Thyroid gland (tissue), 4 donors: ENCODE measurements around the gene CTBP1. TPM values are rescaled to one million over a fixed set of nuclear protein-coding genes. Genes with fewer than 3 reads are reported as not detected.

ENCODE experiments used
- DNase-seq, 2 donors: peaks; one replicate each; pipeline ENCODE4 v3.0.0-alpha.2; 2019
- H3K27ac ChIP-seq, 3 donors: fragments of 200-600 bp; sonication (generic); 1 replicate in 2 of 3; 2 replicates in 1 of 3; pipeline ENCODE4 v1.5.1; 2016 to 2019; ENCODE audit warnings: mild to moderate bottlenecking in 1 of 3, moderate library complexity in 1 of 3
- H3K27me3 ChIP-seq: fragments of 200-600 bp; sonication (generic); one replicate; pipeline ENCODE4 v1.5.1; 2019
- H3K36me3 ChIP-seq, 2 donors: fragments of 200-600 bp; sonication (generic); one replicate each; pipeline ENCODE4 v1.5.1; 2016 to 2019
- H3K4me1 ChIP-seq, 2 donors: fragments of 200-600 bp; sonication (generic); one replicate each; pipeline ENCODE4 v1.5.1; 2017 to 2019
- H3K4me3 ChIP-seq, 3 donors: fragments of 200-600 bp; sonication (generic); replicated peaks in 1 of 3; 1 replicate in 2 of 3; 2 replicates in 1 of 3; pipeline ENCODE4 v1.5.1; 2016; ENCODE audit warnings: mild to moderate bottlenecking in 1 of 3
- H3K9me3 ChIP-seq: fragments of 200-600 bp; sonication (generic); one replicate; pipeline ENCODE4 v1.5.1; 2017
- POLR2A ChIP-seq, 2 donors: fragments of 450-650 bp; IDR thresholded peaks; one replicate each; pipeline ENCODE4 v1.6.1; 2017; ENCODE audit warnings: antibody characterized with exemption in 2 of 2, mild to moderate bottlenecking in 2 of 2, moderate library complexity in 1 of 2
- WGBS, 2 donors: methylation state at CpG; one replicate each; pipeline ENCODE4 v1.1.5; 2017; 5-methylcytosine and 5-hydroxymethylcytosine counted together
- intact Hi-C: fragments of 100-400 bp; cut with DNase I; formaldehyde crosslinking; loops from one replicate; pipeline ENCODE4 v1.15.1; 2023
- total RNA-seq, 4 donors: library from RNA; depleted of rRNA; stranded (reverse); fragments of >200 nt; gene quantifications; one replicate each; pipeline ENCODE4 v1.2.3, GENCODE V29; 2016
- TF ChIP-seq, protein P1 (sequence below), 6 experiments: fragments of 200-600 bp in 3 of 6; fragments of 450-650 bp in 3 of 6; sonication (generic) in 3 of 6; IDR thresholded peaks; one replicate each; pipeline ENCODE4 v1.5.1; 2016 to 2019; ENCODE audit warnings: antibody characterized with exemption in 6 of 6, mild to moderate bottlenecking in 2 of 6, inconsistent platforms in 1 of 6, moderate library complexity in 1 of 6

CTBP1 gene
- total RNA-seq, 4 donors from 2014 or later, result 102 to 226 (median 177) TPM

DNA sequence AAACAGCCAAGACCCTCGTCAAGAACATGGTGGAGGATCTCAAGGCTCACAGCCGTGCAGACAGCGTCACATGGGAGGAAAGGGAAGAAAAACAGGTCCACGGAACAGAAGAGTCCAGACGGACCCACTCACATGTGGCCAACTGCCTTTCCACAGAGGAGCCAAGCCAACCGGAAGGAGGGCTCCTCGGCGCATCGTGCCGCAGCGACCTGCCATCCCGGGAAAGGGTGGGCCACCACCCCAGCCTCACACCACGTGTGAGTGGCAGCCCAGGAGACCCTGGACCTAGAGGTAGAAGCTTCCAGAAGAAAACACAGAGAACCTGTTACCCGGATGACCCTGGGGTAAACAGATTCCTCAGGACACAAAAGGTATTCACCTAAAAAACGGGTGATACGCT, 28.4 kb downstream of the CTBP1 start:
- peak overlapping the region in 1 of 3 donors; percentile 39 for H3K27ac ChIP-seq
- intact Hi-C loops, result no loop called here
- peaks cover 15 to 17% of the 10 kb centered on the region in 2 donors for H3K4me1 ChIP-seq
- no peak for TF ChIP-seq POLR2A (IDR thresholded peaks at IDR 0.05)
- TF ChIP-seq, protein P1, sequence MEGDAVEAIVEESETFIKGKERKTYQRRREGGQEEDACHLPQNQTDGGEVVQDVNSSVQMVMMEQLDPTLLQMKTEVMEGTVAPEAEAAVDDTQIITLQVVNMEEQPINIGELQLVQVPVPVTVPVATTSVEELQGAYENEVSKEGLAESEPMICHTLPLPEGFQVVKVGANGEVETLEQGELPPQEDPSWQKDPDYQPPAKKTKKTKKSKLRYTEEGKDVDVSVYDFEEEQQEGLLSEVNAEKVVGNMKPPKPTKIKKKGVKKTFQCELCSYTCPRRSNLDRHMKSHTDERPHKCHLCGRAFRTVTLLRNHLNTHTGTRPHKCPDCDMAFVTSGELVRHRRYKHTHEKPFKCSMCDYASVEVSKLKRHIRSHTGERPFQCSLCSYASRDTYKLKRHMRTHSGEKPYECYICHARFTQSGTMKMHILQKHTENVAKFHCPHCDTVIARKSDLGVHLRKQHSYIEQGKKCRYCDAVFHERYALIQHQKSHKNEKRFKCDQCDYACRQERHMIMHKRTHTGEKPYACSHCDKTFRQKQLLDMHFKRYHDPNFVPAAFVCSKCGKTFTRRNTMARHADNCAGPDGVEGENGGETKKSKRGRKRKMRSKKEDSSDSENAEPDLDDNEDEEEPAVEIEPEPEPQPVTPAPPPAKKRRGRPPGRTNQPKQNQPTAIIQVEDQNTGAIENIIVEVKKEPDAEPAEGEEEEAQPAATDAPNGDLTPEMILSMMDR (IDR thresholded peaks at IDR 0.05), result no peak
- no peak for DNase-seq
- WGBS, 2 donors, result 92% methylated on average over 16 of the region's 16 CpGs
- no peaks in the 10 kb centered on the region for H3K9me3 ChIP-seq
- H3K36me3 ChIP-seq, result peaks cover 27 to 34% of the 10 kb centered on the region in 2 donors
- H3K4me3 ChIP-seq, result no peak overlapping the region
- H3K27me3 ChIP-seq, result no peaks in the 10 kb centered on the region

DNA sequence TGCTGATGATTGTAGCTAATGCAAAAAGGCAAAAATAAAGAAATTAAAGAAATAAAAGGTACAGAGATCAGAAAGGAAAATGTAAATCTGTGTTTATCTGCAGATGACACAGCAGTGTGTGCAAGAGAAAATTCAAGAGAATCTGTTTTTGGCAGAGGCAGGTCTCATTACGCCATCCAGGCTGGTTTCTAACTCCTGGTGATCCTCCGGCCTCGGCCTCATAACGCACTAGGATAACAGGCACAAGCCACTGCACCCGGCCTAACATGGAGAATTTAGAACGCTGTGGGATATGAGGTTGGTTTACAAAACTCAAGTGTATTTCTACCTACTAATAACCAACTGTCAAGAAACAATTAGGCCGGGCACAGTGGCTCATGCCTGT, 29.4 kb downstream of the CTBP1 start:
- 89 to 94% methylated on average over 7 of the region's 7 CpGs for WGBS, 2 donors
- no peak overlapping the region for H3K4me3 ChIP-seq
- no peak overlapping the region for H3K27ac ChIP-seq
- no peak for DNase-seq
- TF ChIP-seq, protein P1 (IDR thresholded peaks at IDR 0.05), result no peak
- no peak for TF ChIP-seq POLR2A (IDR thresholded peaks at IDR 0.05)
- no peaks in the 10 kb centered on the region for H3K27me3 ChIP-seq
- H3K4me1 ChIP-seq, result peaks cover 15 to 17% of the 10 kb centered on the region in 2 donors
- H3K9me3 ChIP-seq, result no peaks in the 10 kb centered on the region
- peaks cover 27 to 34% of the 10 kb centered on the region in 2 donors for H3K36me3 ChIP-seq
- intact Hi-C loops, result no loop called here

GRCh38 chr4:1218634-1219565, 30.0 kb downstream of the CTBP1 start:
- Histone ChIP-seq H3K27ac (no peak overlapping the region), H3K9me3 (no peaks in the 10 kb centered on the region), H3K4me3 (no peak overlapping the region), H3K36me3 (peaks cover 27 to 32% of the 10 kb centered on the region in 2 donors), H3K27me3 (no peaks in the 10 kb centered on the region), H3K4me1 (peaks cover 15 to 17% of the 10 kb centered on the region in 2 donors)
- TF ChIP-seq, protein P1 (IDR thresholded peaks at IDR 0.05), result no peak
- TF ChIP-seq POLR2A (IDR thresholded peaks at IDR 0.05), result no peak
- WGBS, 2 donors, result 77 to 79% methylated on average over 21 of the region's 21 CpGs
- DNase-seq, result peak; percentile 31 to 42
- intact Hi-C loops, result no loop called here

GRCh38 chr4:1217366-1217765, 31.6 kb downstream of the CTBP1 start:
- no peaks in the 10 kb centered on the region for H3K27me3 ChIP-seq
- TF ChIP-seq, protein P1 (IDR thresholded peaks at IDR 0.05), result no peak
- no peak for TF ChIP-seq POLR2A (IDR thresholded peaks at IDR 0.05)
- H3K4me1 ChIP-seq, result peaks cover 25 to 29% of the 10 kb centered on the region in 2 donors
- no peak overlapping the region for H3K27ac ChIP-seq
- DNase-seq, result no peak
- WGBS, 2 donors, result 97% methylated on average over 27 of the region's 27 CpGs
- no peaks in the 10 kb centered on the region for H3K9me3 ChIP-seq
- peaks cover 37% of the 10 kb centered on the region in 2 donors for H3K36me3 ChIP-seq
- no peak overlapping the region for H3K4me3 ChIP-seq
- intact Hi-C loops, result no loop called here

- Histone ChIP-seq H3K36me3 (peaks cover 36 to 37% of the 10 kb centered on the region in 2 donors), H3K9me3 (no peaks in the 10 kb centered on the region), H3K27ac (no peak overlapping the region), H3K4me3 (no peak overlapping the region), H3K27me3 (no peaks in the 10 kb centered on the region), H3K4me1 (peaks cover 30 to 34% of the 10 kb centered on the region in 2 donors)
- intact Hi-C loops, result no loop called here
- DNase-seq, result no peak
- TF ChIP-seq POLR2A (IDR thresholded peaks at IDR 0.05), result no peak
- 80 to 92% methylated on average over 20 to 21 of the region's 21 CpGs for WGBS, 2 donors
Measured at GRCh38 chr4:1216869-1217294, 32.0 kb downstream of the CTBP1 start.
